ENCODE measurements around the gene UBAP1. TPM values are rescaled to one million over a fixed set of nuclear protein-coding genes. Genes with fewer than 3 reads are reported as not detected.
"Not testable (repeated sequence)": the region's sequence is repeated elsewhere in the genome, so short reads cannot be mapped to it uniquely, and the experiment has no call there.

Gene UBAP1
- total RNA-seq, 4 donors from 2014 or later: 35.8 to 63.4 (median 55.1) TPM

DNA sequence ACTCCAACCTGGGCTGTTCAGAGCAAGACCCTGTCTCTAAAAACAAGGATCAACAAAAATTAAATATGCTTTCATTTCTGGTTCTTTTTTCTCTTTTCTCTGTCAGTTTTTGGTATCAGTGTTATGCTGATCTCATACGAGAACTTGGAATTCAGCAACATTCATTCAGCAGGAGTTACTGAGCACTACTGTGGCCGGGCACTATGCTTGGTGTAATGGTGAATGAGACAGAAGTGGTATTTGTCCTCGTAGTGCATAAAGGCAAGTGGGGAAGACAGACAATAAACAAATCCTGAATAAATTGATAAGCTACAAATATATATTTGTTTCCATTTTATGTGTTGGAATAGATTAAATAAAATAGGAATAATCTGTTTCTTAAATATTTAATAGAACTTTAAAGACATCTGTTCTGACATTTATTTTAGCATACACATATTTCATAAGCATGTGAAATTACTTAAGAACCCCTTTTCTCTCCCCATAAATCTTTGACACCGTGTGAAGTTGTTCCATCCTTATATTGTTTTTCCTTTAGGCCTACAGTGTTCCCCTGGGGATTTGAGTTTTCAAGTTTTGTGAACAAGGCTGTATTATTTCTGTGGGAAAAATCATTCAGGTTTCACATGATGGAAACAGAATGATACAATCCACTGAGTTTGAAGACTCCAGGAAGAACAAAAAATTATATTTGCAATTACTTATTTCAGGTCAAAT, 24.6 kb downstream of the UBAP1 start:
- no peak for TF ChIP-seq POLR2A (IDR thresholded peaks at IDR 0.05)
- TF ChIP-seq, protein P1, sequence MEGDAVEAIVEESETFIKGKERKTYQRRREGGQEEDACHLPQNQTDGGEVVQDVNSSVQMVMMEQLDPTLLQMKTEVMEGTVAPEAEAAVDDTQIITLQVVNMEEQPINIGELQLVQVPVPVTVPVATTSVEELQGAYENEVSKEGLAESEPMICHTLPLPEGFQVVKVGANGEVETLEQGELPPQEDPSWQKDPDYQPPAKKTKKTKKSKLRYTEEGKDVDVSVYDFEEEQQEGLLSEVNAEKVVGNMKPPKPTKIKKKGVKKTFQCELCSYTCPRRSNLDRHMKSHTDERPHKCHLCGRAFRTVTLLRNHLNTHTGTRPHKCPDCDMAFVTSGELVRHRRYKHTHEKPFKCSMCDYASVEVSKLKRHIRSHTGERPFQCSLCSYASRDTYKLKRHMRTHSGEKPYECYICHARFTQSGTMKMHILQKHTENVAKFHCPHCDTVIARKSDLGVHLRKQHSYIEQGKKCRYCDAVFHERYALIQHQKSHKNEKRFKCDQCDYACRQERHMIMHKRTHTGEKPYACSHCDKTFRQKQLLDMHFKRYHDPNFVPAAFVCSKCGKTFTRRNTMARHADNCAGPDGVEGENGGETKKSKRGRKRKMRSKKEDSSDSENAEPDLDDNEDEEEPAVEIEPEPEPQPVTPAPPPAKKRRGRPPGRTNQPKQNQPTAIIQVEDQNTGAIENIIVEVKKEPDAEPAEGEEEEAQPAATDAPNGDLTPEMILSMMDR (IDR thresholded peaks at IDR 0.05): no peak
- Histone ChIP-seq H3K9me3 (no peaks in the 10 kb centered on the region), H3K27ac (peak overlapping the region; percentile 53 to 86 (median 79)), H3K36me3 (peaks cover 0 to 26% (median 7%) of the 10 kb centered on the region in 3 donors), H3K4me1 (peaks cover 3 to 70% (median 22%) of the 10 kb centered on the region in 3 donors), H3K4me3 (no peak overlapping the region), H3K27me3 (no peaks in the 10 kb centered on the region)
- DNase-seq: no peak
- 66 to 69% methylated on average over 4 of the region's 4 CpGs for WGBS, 2 donors
- intact Hi-C loops (cut with DNase I): no loop called here

DNA sequence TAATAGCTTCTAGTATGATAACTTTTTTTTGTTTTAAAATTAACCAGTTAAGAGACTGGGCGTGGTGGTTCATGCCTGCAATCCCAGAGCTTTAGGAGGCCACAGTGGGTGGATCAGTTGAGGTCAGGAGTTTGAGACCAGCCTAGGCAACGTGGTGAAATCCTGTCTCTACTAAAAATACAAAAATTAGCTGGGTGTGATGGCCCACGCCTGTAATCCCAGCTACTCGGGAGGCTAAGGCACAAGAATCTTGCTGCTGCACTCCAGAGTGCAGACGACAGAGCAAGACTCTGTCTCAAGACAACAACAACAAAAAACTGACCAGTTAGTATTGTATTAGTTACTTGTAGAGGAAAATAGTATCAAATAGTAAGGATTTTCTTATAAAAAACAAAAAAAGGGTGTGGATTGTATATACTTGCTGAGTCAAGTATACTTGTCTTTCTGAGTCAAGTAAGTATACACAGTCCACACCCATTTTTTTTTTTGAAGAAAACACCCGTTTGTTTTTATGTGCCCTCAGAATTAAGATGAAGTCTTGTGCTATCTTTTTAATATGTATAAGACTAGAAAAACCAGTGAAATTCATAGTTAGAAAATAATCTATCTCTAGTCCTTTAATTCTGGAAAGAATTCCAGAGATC, 25.3 kb downstream of the UBAP1 start:
- no peaks in the 10 kb centered on the region for H3K9me3 ChIP-seq
- no peaks in the 10 kb centered on the region for H3K27me3 ChIP-seq
- DNase-seq: no peak
- 36 to 50% methylated on average over 6 of the region's 6 CpGs for WGBS, 2 donors
- intact Hi-C loops (cut with DNase I): no loop called here
- peaks cover 0 to 28% (median 7%) of the 10 kb centered on the region in 3 donors for H3K36me3 ChIP-seq
- no peak for TF ChIP-seq POLR2A (IDR thresholded peaks at IDR 0.05)
- TF ChIP-seq, protein P1 (IDR thresholded peaks at IDR 0.05): no peak
- peaks cover 3 to 63% (median 16%) of the 10 kb centered on the region in 3 donors for H3K4me1 ChIP-seq
- no peak overlapping the region for H3K4me3 ChIP-seq
- H3K27ac ChIP-seq: peak overlapping the region; percentile 53 to 86 (median 79)

DNA sequence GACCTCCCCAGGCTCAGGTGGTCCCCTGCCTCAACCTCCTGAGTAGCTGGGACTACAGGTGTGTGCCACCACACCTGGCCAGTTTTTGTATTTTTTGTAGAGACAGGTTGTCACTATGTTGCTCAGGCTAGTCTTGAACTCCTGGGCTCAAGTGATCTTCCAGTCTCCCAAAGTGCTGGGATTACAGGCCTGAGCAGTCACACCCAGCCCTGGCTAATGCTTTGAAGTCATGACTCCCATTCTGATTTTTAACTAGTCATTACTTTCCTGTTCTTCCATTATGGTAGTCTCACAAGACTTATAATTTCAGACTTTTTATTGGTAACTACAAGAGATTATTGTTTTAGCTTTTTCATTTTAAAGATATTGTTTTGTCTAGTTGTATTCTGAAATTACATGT, 26.3 kb downstream of the UBAP1 start:
- Histone ChIP-seq H3K27ac (peak overlapping the region in 3 of 4 donors; percentile 73 to 86 (median 85)), H3K27me3 (no peaks in the 10 kb centered on the region), H3K4me1 (peaks cover 3 to 54% (median 16%) of the 10 kb centered on the region in 3 donors), H3K36me3 (peaks cover 0 to 26% (median 7%) of the 10 kb centered on the region in 3 donors), H3K9me3 (no peaks in the 10 kb centered on the region), H3K4me3 (no peak overlapping the region)
- no peak for TF ChIP-seq POLR2A (IDR thresholded peaks at IDR 0.05)
- TF ChIP-seq, protein P1 (IDR thresholded peaks at IDR 0.05): no peak
- intact Hi-C loops (cut with DNase I): no loop called here
- DNase-seq: no peak

DNA sequence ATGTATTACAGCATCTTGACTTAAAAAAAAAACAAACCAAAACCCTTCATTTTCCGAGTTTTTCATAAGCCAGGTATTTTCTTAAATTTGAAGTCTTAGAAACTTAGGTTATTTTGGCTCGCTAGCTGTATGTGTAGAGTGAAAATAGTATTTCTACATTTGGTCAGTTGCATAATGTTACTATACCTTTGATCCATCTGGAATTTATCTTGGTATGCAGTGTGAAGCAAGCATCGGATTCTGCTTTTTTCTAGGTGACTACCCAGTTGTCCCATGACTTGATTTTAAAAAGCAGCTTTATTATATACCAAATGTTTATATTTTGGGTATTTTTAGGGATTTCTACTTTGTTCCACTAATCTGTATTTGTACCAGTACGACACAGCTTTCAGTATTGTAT, 27.7 kb downstream of the UBAP1 start:
- H3K4me1 ChIP-seq: peaks cover 3 to 43% (median 16%) of the 10 kb centered on the region in 3 donors
- no peak overlapping the region for H3K4me3 ChIP-seq
- H3K9me3 ChIP-seq: no peaks in the 10 kb centered on the region
- TF ChIP-seq, protein P1 (IDR thresholded peaks at IDR 0.05): no peak
- TF ChIP-seq POLR2A (IDR thresholded peaks at IDR 0.05): no peak
- WGBS, 2 donors: 84 to 87% methylated on average over 4 of the region's 4 CpGs
- no peak for DNase-seq
- no peaks in the 10 kb centered on the region for H3K27me3 ChIP-seq
- intact Hi-C loops (cut with DNase I): no loop called here
- H3K27ac ChIP-seq: no peak overlapping the region
- peaks cover 0 to 15% (median 4%) of the 10 kb centered on the region in 3 donors for H3K36me3 ChIP-seq

DNA sequence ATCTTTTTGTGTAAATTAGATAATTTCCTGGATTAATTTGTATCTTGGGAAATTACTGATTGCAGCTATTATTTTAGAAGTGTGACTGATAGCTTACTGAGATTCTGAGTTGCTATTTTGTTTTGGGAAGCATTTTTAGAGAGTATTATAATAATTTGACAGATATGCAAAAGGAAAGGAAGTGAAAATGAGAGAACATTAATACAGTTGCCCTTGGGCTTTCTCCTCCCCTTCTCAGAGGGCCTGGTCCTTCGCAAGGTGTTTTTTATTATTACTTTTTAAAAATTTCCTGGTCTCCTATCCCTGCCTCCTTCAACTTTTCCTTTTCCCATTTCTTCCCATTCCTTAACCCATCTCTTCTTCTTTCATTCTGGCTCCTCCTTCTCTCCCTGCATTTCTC, 32.6 kb downstream of the UBAP1 start:
- H3K27ac ChIP-seq: no peak overlapping the region
- intact Hi-C loops (cut with DNase I): no loop called here

DNA sequence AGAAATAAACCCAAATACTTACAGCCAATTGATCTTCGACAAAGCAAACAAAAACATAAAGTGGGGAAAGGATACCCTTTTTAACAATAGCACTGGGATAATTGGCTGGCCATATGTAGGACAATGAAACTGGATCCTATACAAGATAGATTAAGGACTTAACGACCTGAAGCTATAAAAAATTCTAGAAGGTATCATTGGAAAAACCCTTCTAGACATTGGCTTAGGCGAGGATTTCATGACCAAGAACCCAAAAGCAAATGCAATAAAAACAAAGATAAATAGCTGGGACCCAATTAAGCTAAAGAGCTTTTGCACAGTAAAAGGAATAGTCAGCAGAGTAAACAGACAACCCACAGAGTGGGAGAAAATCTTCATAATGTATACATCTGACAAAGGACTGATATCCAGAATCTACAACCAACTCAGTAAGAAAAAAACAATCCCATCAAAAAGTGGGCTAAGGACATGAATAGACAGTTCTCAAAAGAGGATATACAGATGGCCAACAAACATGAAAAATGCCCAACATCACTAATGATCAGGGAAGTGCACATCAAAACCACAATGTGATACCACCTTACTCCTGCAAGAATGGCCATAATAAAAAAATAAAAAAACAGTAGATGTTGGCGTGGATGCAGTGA, 35.6 kb downstream of the UBAP1 start:
- 85 to 88% methylated on average over 4 of the region's 4 CpGs for WGBS, 2 donors
- H3K27me3 ChIP-seq; H3K4me3 ChIP-seq; H3K27ac ChIP-seq; DNase-seq; H3K9me3 ChIP-seq; intact Hi-C loops (cut with DNase I); H3K4me1 ChIP-seq: not testable (repeated sequence)
- peaks cover 0 to 15% (median 0%) of the 10 kb centered on the region in 3 donors for H3K36me3 ChIP-seq

More for the DNA sequence above, 32.6 kb downstream of the UBAP1 start:
- peaks cover 0 to 17% (median 0%) of the 10 kb centered on the region in 3 donors for H3K36me3 ChIP-seq
- no peak overlapping the region for H3K4me3 ChIP-seq
- no peaks in the 10 kb centered on the region for H3K9me3 ChIP-seq
- 87 to 91% methylated on average over 1 of the region's 1 CpG for WGBS, 2 donors
- no peak for TF ChIP-seq POLR2A (IDR thresholded peaks at IDR 0.05)
- TF ChIP-seq, protein P1 (IDR thresholded peaks at IDR 0.05): no peak
- no peaks in the 10 kb centered on the region for H3K27me3 ChIP-seq
- no peak for DNase-seq
- peaks cover 0 to 4% (median 0%) of the 10 kb centered on the region in 3 donors for H3K4me1 ChIP-seq
